ENCODE measurements around the gene GTSF1L. TPM values are rescaled to one million over a fixed set of nuclear protein-coding genes. Genes with fewer than 3 reads are reported as not detected.

Gene GTSF1L
- total RNA-seq, 4 donors from 2014 or later, result not detected

DNA sequence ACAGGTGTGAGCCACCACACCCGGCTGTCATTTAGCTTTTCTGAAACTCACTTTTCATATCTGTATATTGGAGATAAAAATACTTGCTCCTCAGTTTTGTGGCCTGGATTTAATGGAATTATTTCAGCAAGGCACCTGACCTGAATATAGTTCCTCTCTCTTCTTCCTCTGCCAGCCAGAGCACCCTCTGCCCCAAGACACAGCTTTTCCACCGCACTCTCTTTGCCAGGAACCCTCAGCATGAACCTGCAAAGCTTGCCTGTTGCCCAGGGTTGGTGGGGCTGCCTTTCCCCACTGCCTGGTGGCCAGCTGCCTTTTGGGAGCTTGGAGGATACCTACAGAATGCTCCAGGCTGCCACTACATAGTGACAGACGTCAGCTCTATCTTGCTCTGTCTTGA is 3.1 kb downstream of the GTSF1L start:
- H3K9me3 ChIP-seq, result no peaks in the 10 kb centered on the region
- no peak overlapping the region for H3K4me3 ChIP-seq
- H3K36me3 ChIP-seq, result no peaks in the 10 kb centered on the region
- TF ChIP-seq, protein P1, sequence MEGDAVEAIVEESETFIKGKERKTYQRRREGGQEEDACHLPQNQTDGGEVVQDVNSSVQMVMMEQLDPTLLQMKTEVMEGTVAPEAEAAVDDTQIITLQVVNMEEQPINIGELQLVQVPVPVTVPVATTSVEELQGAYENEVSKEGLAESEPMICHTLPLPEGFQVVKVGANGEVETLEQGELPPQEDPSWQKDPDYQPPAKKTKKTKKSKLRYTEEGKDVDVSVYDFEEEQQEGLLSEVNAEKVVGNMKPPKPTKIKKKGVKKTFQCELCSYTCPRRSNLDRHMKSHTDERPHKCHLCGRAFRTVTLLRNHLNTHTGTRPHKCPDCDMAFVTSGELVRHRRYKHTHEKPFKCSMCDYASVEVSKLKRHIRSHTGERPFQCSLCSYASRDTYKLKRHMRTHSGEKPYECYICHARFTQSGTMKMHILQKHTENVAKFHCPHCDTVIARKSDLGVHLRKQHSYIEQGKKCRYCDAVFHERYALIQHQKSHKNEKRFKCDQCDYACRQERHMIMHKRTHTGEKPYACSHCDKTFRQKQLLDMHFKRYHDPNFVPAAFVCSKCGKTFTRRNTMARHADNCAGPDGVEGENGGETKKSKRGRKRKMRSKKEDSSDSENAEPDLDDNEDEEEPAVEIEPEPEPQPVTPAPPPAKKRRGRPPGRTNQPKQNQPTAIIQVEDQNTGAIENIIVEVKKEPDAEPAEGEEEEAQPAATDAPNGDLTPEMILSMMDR (IDR thresholded peaks at IDR 0.05), result no peak
- TF ChIP-seq EP300 (IDR thresholded peaks at IDR 0.05; ENCODE audit: low read depth), result no peak
- no peak for TF ChIP-seq POLR2A (IDR thresholded peaks at IDR 0.05)
- TF ChIP-seq POLR2AphosphoS5 (IDR thresholded peaks at IDR 0.05), result no peak
- no peak overlapping the region for H3K27ac ChIP-seq
- in situ Hi-C loops (cut with MboI; ENCODE audit: low pct_ligation_motif_present in 1 of 4, low pct_unique_long_range_greater_than_20kb in 1 of 4, low sequenced_read_pairs in 3 of 4) (no loop called here), intact Hi-C loops (cut with DNase I; ENCODE audit: low total_unique reads) (no loop called here)
- WGBS, 2 donors (ENCODE audit: low coverage in 1 of 2), result 73 to 91% methylated on average over 2 to 3 of the region's 3 CpGs
- no peaks in the 10 kb centered on the region for H3K27me3 ChIP-seq
- DNase-seq, result no peak
- H3K4me1 ChIP-seq, result peaks cover 0 to 12% (median 6%) of the 10 kb centered on the region in 4 donors

DNA sequence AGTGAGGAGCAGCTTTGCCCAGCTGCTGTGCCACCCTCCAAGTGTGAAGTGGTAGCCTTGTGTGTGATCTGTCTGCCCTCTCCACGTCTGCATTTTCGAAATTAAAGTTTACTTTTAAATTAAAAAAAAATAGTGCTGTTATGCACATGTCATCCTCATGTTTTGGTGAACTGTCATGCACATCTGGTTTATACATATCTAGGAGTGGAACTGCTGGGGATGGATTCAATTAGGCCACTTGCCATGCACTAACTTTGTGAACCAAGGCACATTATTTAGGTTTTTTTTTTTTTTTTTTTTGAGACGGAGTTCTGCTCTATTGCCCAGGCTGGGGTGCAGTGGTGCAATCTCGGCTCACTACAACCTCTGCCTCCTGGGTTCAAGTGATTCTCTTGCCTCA is 3.6 kb downstream of the GTSF1L start:
- in situ Hi-C loops (cut with MboI; ENCODE audit: low pct_ligation_motif_present in 1 of 4, low pct_unique_long_range_greater_than_20kb in 1 of 4, low sequenced_read_pairs in 3 of 4), result no loop called here
- Histone ChIP-seq H3K9me3 (no peaks in the 10 kb centered on the region), H3K4me1 (peaks cover 0 to 12% (median 6%) of the 10 kb centered on the region in 4 donors), H3K36me3 (no peaks in the 10 kb centered on the region), H3K27ac (no peak overlapping the region), H3K4me3 (no peak overlapping the region), H3K27me3 (no peaks in the 10 kb centered on the region)
- no peak for TF ChIP-seq POLR2A (IDR thresholded peaks at IDR 0.05)
- no peak for TF ChIP-seq EP300 (IDR thresholded peaks at IDR 0.05; ENCODE audit: low read depth)
- TF ChIP-seq, protein P1 (IDR thresholded peaks at IDR 0.05), result no peak
- no peak for TF ChIP-seq POLR2AphosphoS5 (IDR thresholded peaks at IDR 0.05)
- DNase-seq, result no peak
- WGBS, 2 donors (ENCODE audit: low coverage in 1 of 2), result 58 to 64% methylated on average over 2 to 4 of the region's 4 CpGs
- intact Hi-C loops (cut with DNase I; ENCODE audit: low total_unique reads), result no loop called here

DNA sequence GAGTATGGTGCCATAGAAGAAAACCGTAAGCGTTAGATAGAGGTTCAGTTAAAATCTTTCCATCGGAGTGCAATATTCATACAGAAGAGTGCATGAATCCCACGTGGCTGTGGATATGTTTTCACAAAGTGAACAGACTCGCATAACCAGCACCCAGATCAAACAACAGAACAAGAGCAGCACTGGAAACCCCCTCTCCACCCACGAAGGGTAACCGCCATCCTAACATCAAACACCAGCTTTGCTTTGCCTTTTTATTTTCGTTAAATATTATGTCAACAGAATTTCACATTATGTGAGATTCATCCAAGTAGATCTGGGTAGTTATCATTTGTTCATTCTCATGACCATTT is 4.7 kb downstream of the GTSF1L start:
- no peaks in the 10 kb centered on the region for H3K9me3 ChIP-seq
- in situ Hi-C loops (cut with MboI; ENCODE audit: low pct_ligation_motif_present in 1 of 4, low pct_unique_long_range_greater_than_20kb in 1 of 4, low sequenced_read_pairs in 3 of 4) (no loop called here), intact Hi-C loops (cut with DNase I; ENCODE audit: low total_unique reads) (no loop called here)
- no peak overlapping the region for H3K27ac ChIP-seq
- WGBS, 2 donors (ENCODE audit: low coverage in 1 of 2), result 36 to 52% methylated on average over 8 of the region's 8 CpGs
- no peak for DNase-seq
- TF ChIP-seq EP300 (IDR thresholded peaks at IDR 0.05; ENCODE audit: low read depth) (no peak), POLR2A (IDR thresholded peaks at IDR 0.05) (no peak), POLR2AphosphoS5 (IDR thresholded peaks at IDR 0.05) (no peak)
- TF ChIP-seq, protein P1 (IDR thresholded peaks at IDR 0.05), result no peak
- no peaks in the 10 kb centered on the region for H3K27me3 ChIP-seq
- no peaks in the 10 kb centered on the region for H3K36me3 ChIP-seq
- no peak overlapping the region for H3K4me3 ChIP-seq
- peaks cover 0 to 12% (median 6%) of the 10 kb centered on the region in 4 donors for H3K4me1 ChIP-seq

DNA sequence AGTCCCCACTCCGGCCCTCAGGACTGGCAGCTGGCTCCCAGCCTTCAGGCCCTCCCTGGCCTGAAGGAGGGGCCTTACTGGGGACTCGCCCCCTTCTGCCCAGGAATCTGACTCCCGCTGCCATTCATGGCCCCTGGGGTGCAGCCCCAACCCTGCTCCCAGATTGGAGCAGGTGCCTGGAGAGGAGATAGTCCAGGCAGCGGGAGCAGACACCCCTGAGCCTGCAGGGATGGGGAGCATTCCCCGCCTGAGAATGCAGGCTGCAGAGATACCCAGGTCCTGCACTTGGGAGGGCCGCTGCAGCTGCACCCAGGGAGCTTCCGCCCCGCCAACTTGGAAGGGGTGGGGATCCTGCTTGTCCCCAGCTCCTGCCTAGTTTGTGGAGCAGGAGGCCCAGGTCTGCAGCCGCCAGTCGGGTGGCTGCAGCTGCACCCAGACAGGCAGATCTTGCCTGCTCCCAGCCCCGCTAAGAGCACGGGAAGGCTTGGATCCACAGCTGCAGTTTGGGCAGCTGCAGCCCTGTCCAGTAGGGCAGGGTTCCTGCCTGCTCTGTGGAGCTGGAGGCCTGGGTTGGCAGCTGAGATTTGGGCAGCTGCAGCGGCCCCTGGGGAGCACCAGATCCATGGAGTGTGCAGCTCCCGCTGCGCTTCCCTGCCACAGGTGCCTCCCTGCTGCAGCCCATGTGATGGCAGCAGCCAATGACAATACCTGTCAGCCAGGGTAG is 5.2 kb downstream of the GTSF1L start:
- no peak for DNase-seq
- Histone ChIP-seq H3K4me1 (peaks cover 0 to 12% (median 6%) of the 10 kb centered on the region in 4 donors), H3K27me3 (no peaks in the 10 kb centered on the region), H3K27ac (no peak overlapping the region), H3K4me3 (no peak overlapping the region), H3K9me3 (no peaks in the 10 kb centered on the region), H3K36me3 (no peaks in the 10 kb centered on the region)
- TF ChIP-seq, protein P1 (IDR thresholded peaks at IDR 0.05), result no peak
- TF ChIP-seq POLR2A (IDR thresholded peaks at IDR 0.05) (no peak), POLR2AphosphoS5 (IDR thresholded peaks at IDR 0.05) (no peak), EP300 (IDR thresholded peaks at IDR 0.05; ENCODE audit: low read depth) (no peak)
- WGBS, 2 donors (ENCODE audit: low coverage in 1 of 2), result 37 to 53% methylated on average over 2 to 11 of the region's 15 CpGs
- in situ Hi-C loops (cut with MboI; ENCODE audit: low pct_ligation_motif_present in 1 of 4, low pct_unique_long_range_greater_than_20kb in 1 of 4, low sequenced_read_pairs in 3 of 4) (no loop called here), intact Hi-C loops (cut with DNase I; ENCODE audit: low total_unique reads) (no loop called here)

All from transverse colon (tissue), 4 donors.